Endodermal cell (in vitro differentiated cells): Measurements from ENCODE around the gene CXorf38. TPM values are rescaled to one million over a fixed set of nuclear protein-coding genes. Genes with fewer than 3 reads are reported as not detected.
"Not testable (repeated sequence)": the region's sequence is repeated elsewhere in the genome, so short reads cannot be mapped to it uniquely, and the experiment has no call there.

Source experiments
- DNase-seq: peaks from one replicate; pipeline ENCODE4 v3.0.0-alpha.2; 2017
- H3K27ac ChIP-seq: 2 replicates; pipeline ENCODE4 v1.5.1; 2013; ENCODE audit warnings: mild to moderate bottlenecking, low read depth, low read length, moderate library complexity
- H3K27me3 ChIP-seq: 2 replicates; pipeline ENCODE4 v1.6.1; 2013; ENCODE audit warnings: mild to moderate bottlenecking, low read length, moderate library complexity; ENCODE audit not compliant: insufficient read depth, control insufficient read depth, poor library complexity, severe bottlenecking
- H3K36me3 ChIP-seq: 2 replicates; pipeline ENCODE4 v1.7.0; 2013; ENCODE audit warnings: mild to moderate bottlenecking, low read length, moderate library complexity; ENCODE audit not compliant: control insufficient read depth, insufficient read depth
- H3K4me1 ChIP-seq: one replicate; pipeline ENCODE4 v1.7.0; 2013; ENCODE audit warnings: low read length; ENCODE audit not compliant: control insufficient read depth, insufficient read depth
- H3K4me3 ChIP-seq: 2 replicates; pipeline ENCODE4 v1.5.1; 2013; ENCODE audit warnings: mild to moderate bottlenecking, low read length, moderate library complexity
- H3K9ac ChIP-seq: 2 replicates; pipeline ENCODE4 v1.6.1; 2013; ENCODE audit warnings: mild to moderate bottlenecking, low read length, moderate library complexity; ENCODE audit not compliant: poor library complexity, severe bottlenecking; ENCODE audit errors: extremely low read depth
- H3K9me3 ChIP-seq: 2 replicates; pipeline ENCODE4 v1.6.1; 2013; ENCODE audit warnings: mild to moderate bottlenecking, low read length, moderate library complexity; ENCODE audit not compliant: control insufficient read depth
- H3K27ac Mint-ChIP-seq: 2 replicates; pipeline ENCODE4 v1.8.0; 2020; ENCODE audit warnings: mixed read lengths
- H3K27me3 Mint-ChIP-seq: 2 replicates; pipeline ENCODE4 v1.8.0; 2021; ENCODE audit warnings: mild to moderate bottlenecking, mixed read lengths; ENCODE audit not compliant: insufficient read depth
- H3K36me3 Mint-ChIP-seq: 2 replicates; pipeline ENCODE4 v1.8.0; 2020; ENCODE audit warnings: low read depth, mixed read lengths
- H3K4me1 Mint-ChIP-seq: 2 replicates; pipeline ENCODE4 v1.8.0; 2020; ENCODE audit warnings: mixed read lengths
- H3K4me3 Mint-ChIP-seq: 2 replicates; pipeline ENCODE4 v1.8.0; 2020; ENCODE audit warnings: mild to moderate bottlenecking, moderate library complexity, mixed read lengths
- H3K9me3 Mint-ChIP-seq: 2 replicates; pipeline ENCODE4 v1.8.0; 2020; ENCODE audit warnings: mild to moderate bottlenecking, mixed read lengths
- WGBS, 2 experiments: methylation state at CpG; one replicate each; pipeline versions ENCODE4 v1.1.5 to v1.1.7; 2013; ENCODE audit warnings: missing lambda C conversion rate in 2 of 2, mixed read lengths in 1 of 2; ENCODE audit not compliant: insufficient coverage in 1 of 2, insufficient read length in 1 of 2; 5-methylcytosine and 5-hydroxymethylcytosine counted together
- total RNA-seq, 2 donors: library from RNA; stranded (reverse); fragmentation: NEBNext Ultra II Directional in 1 of 2; extraction: Animal tissue kit (Norgen Biotek cat#: 25700) in 1 of 2; gene quantifications; 2 replicates in 1 of 2; 3 replicates in 1 of 2; pipeline ENCODE4 v1.2.1, GENCODE V29; 2021
- TF ChIP-seq, protein P1 (sequence below): fragments of 200-600 bp; sonication (generic); conservative IDR thresholded peaks from 2 replicates; pipeline ENCODE4 v1.5.0; 2021; ENCODE audit warnings: antibody characterized with exemption, mild to moderate bottlenecking

CXorf38 gene
- total RNA-seq, 2 donors from 2014 or later, result 9.1 to 10.6 TPM

GRCh38 chrX:40612511-40612910 is 34.9 kb downstream of the CXorf38 start:
- H3K4me1 Mint-ChIP-seq, result no peaks in the 10 kb centered on the region

DNA sequence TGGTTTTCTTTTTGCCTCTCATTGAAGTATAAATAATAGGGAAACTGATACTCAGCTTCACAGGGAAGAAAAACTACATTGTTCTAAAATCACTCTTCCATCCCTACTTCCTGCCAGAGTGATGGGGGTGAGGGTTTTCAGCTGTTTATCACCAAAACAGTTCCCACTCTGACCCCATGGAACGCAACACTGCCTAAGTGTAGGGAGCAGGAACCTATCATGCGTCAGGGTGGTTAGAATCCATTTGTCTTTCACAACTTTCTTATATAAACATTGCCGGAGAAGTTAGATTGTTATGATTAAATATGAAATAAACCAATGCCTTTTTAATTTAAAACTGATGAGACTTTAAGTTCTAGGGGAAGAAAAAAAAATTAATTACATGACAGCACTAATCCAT is 40.0 kb downstream of the CXorf38 start:
- 83 to 100% methylated on average over 1 to 2 of the region's 3 CpGs for WGBS, 2 experiments
- H3K9me3 Mint-ChIP-seq, result peaks cover 4% of the 10 kb centered on the region
- H3K4me3 Mint-ChIP-seq, result no peak overlapping the region
- Histone ChIP-seq H3K27ac (no peak overlapping the region), H3K9me3 (no peaks in the 10 kb centered on the region), H3K4me1 (no peaks in the 10 kb centered on the region), H3K36me3 (peaks cover 6% of the 10 kb centered on the region), H3K9ac (no peak overlapping the region), H3K4me3 (no peak overlapping the region), H3K27me3 (no peaks in the 10 kb centered on the region)
- H3K27me3 Mint-ChIP-seq, result no peaks in the 10 kb centered on the region
- peaks cover 11% of the 10 kb centered on the region for H3K36me3 Mint-ChIP-seq
- H3K27ac Mint-ChIP-seq, result no peak overlapping the region
- no peaks in the 10 kb centered on the region for H3K4me1 Mint-ChIP-seq
- TF ChIP-seq, protein P1, sequence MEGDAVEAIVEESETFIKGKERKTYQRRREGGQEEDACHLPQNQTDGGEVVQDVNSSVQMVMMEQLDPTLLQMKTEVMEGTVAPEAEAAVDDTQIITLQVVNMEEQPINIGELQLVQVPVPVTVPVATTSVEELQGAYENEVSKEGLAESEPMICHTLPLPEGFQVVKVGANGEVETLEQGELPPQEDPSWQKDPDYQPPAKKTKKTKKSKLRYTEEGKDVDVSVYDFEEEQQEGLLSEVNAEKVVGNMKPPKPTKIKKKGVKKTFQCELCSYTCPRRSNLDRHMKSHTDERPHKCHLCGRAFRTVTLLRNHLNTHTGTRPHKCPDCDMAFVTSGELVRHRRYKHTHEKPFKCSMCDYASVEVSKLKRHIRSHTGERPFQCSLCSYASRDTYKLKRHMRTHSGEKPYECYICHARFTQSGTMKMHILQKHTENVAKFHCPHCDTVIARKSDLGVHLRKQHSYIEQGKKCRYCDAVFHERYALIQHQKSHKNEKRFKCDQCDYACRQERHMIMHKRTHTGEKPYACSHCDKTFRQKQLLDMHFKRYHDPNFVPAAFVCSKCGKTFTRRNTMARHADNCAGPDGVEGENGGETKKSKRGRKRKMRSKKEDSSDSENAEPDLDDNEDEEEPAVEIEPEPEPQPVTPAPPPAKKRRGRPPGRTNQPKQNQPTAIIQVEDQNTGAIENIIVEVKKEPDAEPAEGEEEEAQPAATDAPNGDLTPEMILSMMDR, result no peak
- no peak for DNase-seq

More at GRCh38 chrX:40612511-40612910, 34.9 kb downstream of the CXorf38 start:
- Histone ChIP-seq H3K4me1 (no peaks in the 10 kb centered on the region), H3K27me3 (no peaks in the 10 kb centered on the region), H3K36me3 (no peaks in the 10 kb centered on the region), H3K9ac (no peak overlapping the region), H3K27ac (no peak overlapping the region), H3K4me3 (no peak overlapping the region), H3K9me3 (no peaks in the 10 kb centered on the region)
- 91 to 100% methylated on average over 1 to 4 of the region's 4 CpGs for WGBS, 2 experiments
- peaks cover 14% of the 10 kb centered on the region for H3K9me3 Mint-ChIP-seq
- no peak for DNase-seq
- H3K27ac Mint-ChIP-seq, result no peak overlapping the region
- no peaks in the 10 kb centered on the region for H3K27me3 Mint-ChIP-seq
- TF ChIP-seq, protein P1, result no peak
- H3K4me3 Mint-ChIP-seq, result no peak overlapping the region
- H3K36me3 Mint-ChIP-seq, result no peaks in the 10 kb centered on the region

DNA sequence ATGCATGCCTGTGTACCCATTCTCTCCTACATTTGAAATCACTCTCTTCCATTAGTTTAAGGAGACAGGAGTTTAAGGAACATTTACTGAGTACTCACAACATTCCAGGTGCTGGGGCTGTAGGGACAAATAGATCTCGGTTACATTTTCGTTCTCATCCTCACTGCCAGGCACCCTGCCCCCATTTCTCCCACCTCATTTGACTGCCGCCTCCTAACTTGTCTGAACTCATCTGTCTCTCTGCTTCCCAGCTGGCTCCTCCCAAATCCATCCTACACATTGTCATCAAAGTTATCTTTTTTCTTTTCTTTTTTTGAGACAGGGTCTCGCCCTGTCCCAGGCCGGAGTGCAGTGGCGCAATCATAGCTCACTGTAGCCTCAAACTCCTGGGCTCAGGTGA is 43.9 kb downstream of the CXorf38 start:
- H3K36me3 ChIP-seq, result peaks cover 30% of the 10 kb centered on the region
- no peak overlapping the region for H3K27ac ChIP-seq
- H3K9ac ChIP-seq, result no peak overlapping the region
- no peaks in the 10 kb centered on the region for H3K4me1 ChIP-seq
- TF ChIP-seq, protein P1, result no peak
- no peaks in the 10 kb centered on the region for H3K9me3 ChIP-seq
- 75 to 98% methylated on average over 5 to 6 of the region's 6 CpGs for WGBS, 2 experiments
- Mint-ChIP-seq H3K4me1 (no peaks in the 10 kb centered on the region), H3K36me3 (peaks cover 27% of the 10 kb centered on the region), H3K27me3 (no peaks in the 10 kb centered on the region), H3K4me3 (no peak overlapping the region), H3K9me3 (peaks cover 9% of the 10 kb centered on the region), H3K27ac (no peak overlapping the region)
- H3K27me3 ChIP-seq, result no peaks in the 10 kb centered on the region
- no peak overlapping the region for H3K4me3 ChIP-seq
- DNase-seq, result no peak

- Mint-ChIP-seq H3K9me3 (peaks cover 14% of the 10 kb centered on the region), H3K36me3 (peaks cover 18% of the 10 kb centered on the region)
- H3K27ac Mint-ChIP-seq, H3K4me3 ChIP-seq, H3K4me3 Mint-ChIP-seq, H3K27ac ChIP-seq, H3K27me3 Mint-ChIP-seq, H3K4me1 Mint-ChIP-seq, H3K9ac ChIP-seq, H3K4me1 ChIP-seq, H3K27me3 ChIP-seq, H3K36me3 ChIP-seq, H3K9me3 ChIP-seq, DNase-seq: not testable (repeated sequence)
- WGBS, 2 experiments, result 76 to 96% methylated on average over 2 to 5 of the region's 6 CpGs
Measured at GRCh38 chrX:40589616-40590321, 57.6 kb downstream of the CXorf38 start.

DNA sequence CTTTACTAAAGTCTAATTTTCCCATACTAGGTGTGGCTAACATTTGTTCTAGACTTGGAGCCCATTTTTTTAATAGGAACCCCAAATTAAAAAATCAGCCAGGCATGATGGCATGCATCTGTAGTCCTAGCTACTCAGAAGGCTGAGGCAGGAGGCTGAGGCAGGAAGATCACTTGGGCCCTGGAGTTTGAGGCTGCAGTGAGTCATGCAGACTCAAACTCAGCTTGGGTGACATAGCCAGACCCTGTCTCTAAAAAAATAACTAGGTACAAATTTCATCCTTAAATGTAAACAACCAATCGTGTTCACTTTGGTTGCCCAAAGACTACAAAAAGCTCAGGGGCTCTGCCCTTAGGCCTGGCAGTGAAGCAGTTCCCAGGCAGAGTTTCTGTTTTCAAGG is 59.7 kb downstream of the CXorf38 start:
- not testable (repeated sequence) for H3K4me1 ChIP-seq, DNase-seq, H3K27ac ChIP-seq, H3K27me3 Mint-ChIP-seq, H3K4me1 Mint-ChIP-seq, H3K36me3 ChIP-seq, H3K4me3 Mint-ChIP-seq, H3K9ac ChIP-seq, H3K9me3 ChIP-seq, H3K27ac Mint-ChIP-seq, H3K4me3 ChIP-seq, H3K27me3 ChIP-seq
- Mint-ChIP-seq H3K36me3 (peaks cover 13% of the 10 kb centered on the region), H3K9me3 (peaks cover 16% of the 10 kb centered on the region)
- WGBS, 2 experiments, result 88% methylated on average over 1 of the region's 1 CpG; no CpG with 5 or more reads in 1 of the 2 experiments
